ENCODE measurements around the gene KLHL12.
"Not testable (repeated sequence)": the region's sequence is repeated elsewhere in the genome, so short reads cannot be mapped to it uniquely, and the experiment has no call there.

The KLHL12 gene

DNA sequence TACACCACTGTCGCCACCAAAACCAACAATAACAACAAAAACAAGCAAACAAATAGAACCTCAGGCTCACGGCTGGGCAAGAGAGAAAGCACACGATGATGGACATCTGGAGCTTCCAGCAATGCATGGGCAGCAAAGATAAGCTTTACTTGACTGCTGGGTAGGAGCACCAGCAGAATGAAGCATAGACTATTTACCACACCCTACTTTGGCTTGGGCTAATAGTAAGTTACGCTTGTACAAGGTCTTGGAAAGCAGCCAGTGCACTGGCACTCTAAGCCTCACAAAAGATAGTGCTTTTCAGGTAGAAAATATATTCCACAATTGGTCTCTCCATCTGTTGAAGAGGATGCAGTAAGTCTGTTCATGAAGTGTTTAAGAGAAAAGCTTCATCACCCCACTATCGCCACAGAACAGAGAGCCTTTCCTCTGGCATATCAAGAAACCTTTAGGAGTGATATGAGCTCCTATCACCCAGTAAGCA lies 17.4 kb upstream of the KLHL12 start:
- TF ChIP-seq, protein P1, sequence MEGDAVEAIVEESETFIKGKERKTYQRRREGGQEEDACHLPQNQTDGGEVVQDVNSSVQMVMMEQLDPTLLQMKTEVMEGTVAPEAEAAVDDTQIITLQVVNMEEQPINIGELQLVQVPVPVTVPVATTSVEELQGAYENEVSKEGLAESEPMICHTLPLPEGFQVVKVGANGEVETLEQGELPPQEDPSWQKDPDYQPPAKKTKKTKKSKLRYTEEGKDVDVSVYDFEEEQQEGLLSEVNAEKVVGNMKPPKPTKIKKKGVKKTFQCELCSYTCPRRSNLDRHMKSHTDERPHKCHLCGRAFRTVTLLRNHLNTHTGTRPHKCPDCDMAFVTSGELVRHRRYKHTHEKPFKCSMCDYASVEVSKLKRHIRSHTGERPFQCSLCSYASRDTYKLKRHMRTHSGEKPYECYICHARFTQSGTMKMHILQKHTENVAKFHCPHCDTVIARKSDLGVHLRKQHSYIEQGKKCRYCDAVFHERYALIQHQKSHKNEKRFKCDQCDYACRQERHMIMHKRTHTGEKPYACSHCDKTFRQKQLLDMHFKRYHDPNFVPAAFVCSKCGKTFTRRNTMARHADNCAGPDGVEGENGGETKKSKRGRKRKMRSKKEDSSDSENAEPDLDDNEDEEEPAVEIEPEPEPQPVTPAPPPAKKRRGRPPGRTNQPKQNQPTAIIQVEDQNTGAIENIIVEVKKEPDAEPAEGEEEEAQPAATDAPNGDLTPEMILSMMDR (IDR thresholded peaks at IDR 0.05; ENCODE audit: low read depth, low read length, missing control alignments) = no peak
- Histone ChIP-seq H3K27ac (no peak overlapping the region), H3K27me3 (replicated peaks) (no peaks in the 10 kb centered on the region), H3K36me3 (replicated peaks) (peaks cover 69% of the 10 kb centered on the region), H3K4me3 (ENCODE audit: low read depth, low read length) (no peak overlapping the region)
- no peak for DNase-seq
- in situ Hi-C loops (cut with HindIII; ENCODE audit: low pct_ligation_motif_present, low sequenced_read_pairs) = no loop called here

- Histone ChIP-seq H3K36me3 (replicated peaks) (peaks cover 57% of the 10 kb centered on the region), H3K4me3 (ENCODE audit: low read depth, low read length) (no peak overlapping the region), H3K27me3 (replicated peaks) (no peaks in the 10 kb centered on the region), H3K27ac (no peak overlapping the region)
- no peak for DNase-seq
- in situ Hi-C loops (cut with HindIII; ENCODE audit: low pct_ligation_motif_present, low sequenced_read_pairs) = no loop called here
- TF ChIP-seq, protein P1 (IDR thresholded peaks at IDR 0.05; ENCODE audit: low read depth, low read length, missing control alignments) = no peak
Observed at GRCh38 chr1:202942426-202942825, 15.4 kb upstream of the KLHL12 start.

- TF ChIP-seq, protein P1 (IDR thresholded peaks at IDR 0.05; ENCODE audit: low read depth, low read length, missing control alignments) = no peak
- in situ Hi-C loops (cut with HindIII; ENCODE audit: low pct_ligation_motif_present, low sequenced_read_pairs) = no loop called here
- no peak overlapping the region for H3K4me3 ChIP-seq (ENCODE audit: low read depth, low read length)
- H3K27me3 ChIP-seq (replicated peaks) = no peaks in the 10 kb centered on the region
- H3K27ac ChIP-seq = no peak overlapping the region
- H3K36me3 ChIP-seq (replicated peaks) = peaks cover 53% of the 10 kb centered on the region
- DNase-seq = no peak
Observed at GRCh38 chr1:202941372-202941771, 14.3 kb upstream of the KLHL12 start.

DNA sequence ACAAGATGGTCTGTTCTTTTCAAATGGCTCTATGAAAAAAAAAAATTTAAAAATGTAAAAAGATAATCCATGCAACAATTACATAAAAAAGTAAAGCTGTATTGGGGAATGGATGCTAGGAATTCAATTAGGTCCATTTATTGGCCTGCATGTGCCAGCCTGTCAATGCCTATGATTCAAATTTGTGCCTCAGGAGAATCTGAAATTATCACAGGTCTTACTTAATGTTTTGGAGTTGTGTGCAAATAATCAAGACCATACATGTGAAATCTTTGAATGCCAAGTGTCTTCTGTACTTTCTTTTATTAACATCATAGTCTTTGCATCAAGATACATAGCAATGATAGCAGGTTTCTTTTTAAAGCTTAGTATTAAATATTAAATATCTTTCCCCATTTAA lies 13.5 kb upstream of the KLHL12 start:
- H3K4me3 ChIP-seq (ENCODE audit: low read depth, low read length) = no peak overlapping the region
- no peaks in the 10 kb centered on the region for H3K27me3 ChIP-seq (replicated peaks)
- in situ Hi-C loops (cut with HindIII; ENCODE audit: low pct_ligation_motif_present, low sequenced_read_pairs) = no loop called here
- peaks cover 47% of the 10 kb centered on the region for H3K36me3 ChIP-seq (replicated peaks)
- DNase-seq = no peak
- TF ChIP-seq, protein P1 (IDR thresholded peaks at IDR 0.05; ENCODE audit: low read depth, low read length, missing control alignments) = no peak
- H3K27ac ChIP-seq = no peak overlapping the region

DNA sequence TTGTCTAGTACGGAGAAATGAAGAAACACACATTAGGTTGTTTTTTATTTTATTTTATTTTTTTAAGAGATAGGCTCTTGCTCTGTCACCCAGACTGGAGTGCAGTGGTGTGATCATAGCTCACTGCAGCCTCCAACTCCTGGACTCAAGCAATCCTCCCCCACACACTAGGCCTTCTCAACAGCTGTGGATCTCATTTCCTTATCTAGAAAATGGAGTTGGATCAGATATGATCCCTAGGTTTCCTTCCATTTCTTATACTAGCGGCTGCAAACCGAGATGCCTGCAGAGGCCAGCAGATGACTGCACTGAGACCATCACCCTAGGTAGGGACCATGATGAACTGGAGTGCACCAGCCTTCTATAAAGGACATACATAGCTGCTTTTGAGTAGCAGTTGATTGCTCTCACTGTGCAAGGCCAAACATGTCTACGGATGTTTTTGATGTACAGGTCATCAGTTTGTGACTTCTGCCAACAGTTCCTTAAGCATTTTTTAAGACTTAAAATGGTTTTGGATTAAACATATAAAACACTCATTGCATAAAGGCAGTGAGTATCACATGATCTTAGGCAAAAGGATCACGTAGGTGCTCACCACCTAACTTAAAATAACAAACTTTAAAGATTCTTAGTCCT lies 11.4 kb upstream of the KLHL12 start:
- Histone ChIP-seq H3K36me3 (replicated peaks) (peaks cover 28% of the 10 kb centered on the region), H3K27ac (no peak overlapping the region), H3K4me3 (ENCODE audit: low read depth, low read length) (no peak overlapping the region), H3K27me3 (replicated peaks) (no peaks in the 10 kb centered on the region)
- in situ Hi-C loops (cut with HindIII; ENCODE audit: low pct_ligation_motif_present, low sequenced_read_pairs) = no loop called here
- DNase-seq = no peak
- TF ChIP-seq, protein P1 (IDR thresholded peaks at IDR 0.05; ENCODE audit: low read depth, low read length, missing control alignments) = no peak

DNA sequence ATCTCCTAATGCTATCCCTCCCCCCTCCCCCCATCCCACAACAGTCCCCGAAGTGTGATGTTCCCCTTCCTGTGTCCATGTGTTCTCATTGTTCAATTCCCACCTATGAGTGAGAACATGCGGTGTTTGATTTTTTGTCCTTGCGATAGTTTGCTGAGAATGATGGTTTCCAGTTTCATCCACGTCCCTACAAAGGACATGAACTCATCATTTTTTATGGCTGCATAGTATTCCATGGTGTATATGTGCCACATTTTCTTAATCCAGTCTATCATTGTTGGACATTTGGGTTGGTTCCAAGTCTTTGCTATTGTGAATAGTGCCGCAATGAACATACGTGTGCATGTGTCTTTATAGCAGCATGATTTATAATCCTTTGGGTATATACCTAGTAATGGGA lies 9.4 kb upstream of the KLHL12 start:
- H3K27me3 ChIP-seq (replicated peaks); H3K4me3 ChIP-seq (ENCODE audit: low read depth, low read length); DNase-seq; in situ Hi-C loops (cut with HindIII; ENCODE audit: low pct_ligation_motif_present, low sequenced_read_pairs); H3K27ac ChIP-seq: not testable (repeated sequence)
- H3K36me3 ChIP-seq (replicated peaks) = peaks cover 13% of the 10 kb centered on the region

Data from brain microvascular endothelial cell (primary cell).